K562 (cell line): ENCODE measurements around the gene MEGF11. TPM values are rescaled to one million over a fixed set of nuclear protein-coding genes. Genes with fewer than 3 reads are reported as not detected.

Experiments
- EP400 ChIP-seq: fragments of 450-650 bp; IDR thresholded peaks from 2 replicates; pipeline ENCODE4 v1.6.1; 2017; ENCODE audit warnings: antibody characterized with exemption, mild to moderate bottlenecking, moderate library complexity
- ETV1 ChIP-seq: fragments of 450-650 bp; conservative IDR thresholded peaks from 2 replicates; pipeline ENCODE4 v1.6.1; 2016; ENCODE audit warnings: missing genetic modification characterization, control low read depth, low read depth, missing compliant biosample characterization
- RBM14 ChIP-seq: fragments of 200-400 bp; formaldehyde crosslinking; IDR thresholded peaks from 2 replicates; pipeline ENCODE4 v1.6.1; 2018; ENCODE audit warnings: low read depth, mild to moderate bottlenecking, low read length, moderate library complexity, borderline replicate concordance; ENCODE audit not compliant: insufficient read depth
- polyA plus RNA-seq, 8 experiments: library from polyadenylated mRNA; depleted of rRNA in 4 of 8; stranded (reverse) in 5 of 8; unstranded in 3 of 8; fragments of >200 nt; fragmentation: Nextera tagmentation in 2 of 8; fragmentation: Illumina TruSeq in 1 of 8; extraction: Ambion mirVana in 2 of 8; extraction: Trizol in 1 of 8; gene quantifications; 2 replicates each; pipeline versions ENCODE4 v1.2.1 to v1.2.3, GENCODE V29; 2011 to 2014; ENCODE audit warnings: inconsistent platforms in 1 of 8, missing spikeins in 1 of 8
- total RNA-seq, 7 experiments: library from RNA; depleted of rRNA in 6 of 7; stranded (reverse); fragments of >200 nt in 6 of 7; fragmentation: Illumina TruSeq in 2 of 7; extraction: Trizol in 2 of 7; gene quantifications; 2 replicates each; pipeline versions ENCODE4 v1.2.1 to v1.2.3, GENCODE V29; 2011 to 2021; ENCODE audit warnings: low replicate concordance in 1 of 7
- TF ChIP-seq, protein P1 (sequence below), 2 experiments: fragments of 450-650 bp in 1 of 2; sonication (generic) in 1 of 2; formaldehyde crosslinking in 1 of 2; IDR thresholded peaks in 1 of 2; conservative IDR thresholded peaks in 1 of 2; 2 replicates each; pipeline versions ENCODE4 v1.6.1 to v1.8.1; 2016 to 2023; ENCODE audit warnings: mild to moderate bottlenecking in 2 of 2, moderate library complexity in 2 of 2, inconsistent platforms in 1 of 2, missing genetic modification reagents in 1 of 2
- TF ChIP-seq, protein P2 (sequence below): fragments of 250-450 bp; sonication (Bioruptor Pico); IDR thresholded peaks from 2 replicates; pipeline ENCODE4 v1.5.0; 2021
- TF ChIP-seq, protein P3 (sequence below): fragments of 250-450 bp; sonication (Bioruptor Pico); IDR thresholded peaks from 2 replicates; pipeline ENCODE4 v1.9.0; 2021; ENCODE audit warnings: mild to moderate bottlenecking
- TF ChIP-seq, protein P4 (sequence below): fragments of 250-450 bp; sonication (Bioruptor Pico); IDR thresholded peaks from 2 replicates; pipeline ENCODE4 v1.5.0; 2020; ENCODE audit warnings: mild to moderate bottlenecking, borderline replicate concordance
- TF ChIP-seq, protein P5 (sequence below): sonication (generic); formaldehyde crosslinking; IDR thresholded peaks from 2 replicates; pipeline ENCODE4 v1.8.1; 2023; ENCODE audit warnings: missing genetic modification reagents, mild to moderate bottlenecking, borderline replicate concordance

Gene MEGF11
- total and polyA plus RNA-seq, 9 of the 15 experiments (the other 6 are each of a cell fraction or from before 2014, with no cell fraction given): 0.06 to 0.23 (median 0.20) TPM; not detected in 6

DNA sequence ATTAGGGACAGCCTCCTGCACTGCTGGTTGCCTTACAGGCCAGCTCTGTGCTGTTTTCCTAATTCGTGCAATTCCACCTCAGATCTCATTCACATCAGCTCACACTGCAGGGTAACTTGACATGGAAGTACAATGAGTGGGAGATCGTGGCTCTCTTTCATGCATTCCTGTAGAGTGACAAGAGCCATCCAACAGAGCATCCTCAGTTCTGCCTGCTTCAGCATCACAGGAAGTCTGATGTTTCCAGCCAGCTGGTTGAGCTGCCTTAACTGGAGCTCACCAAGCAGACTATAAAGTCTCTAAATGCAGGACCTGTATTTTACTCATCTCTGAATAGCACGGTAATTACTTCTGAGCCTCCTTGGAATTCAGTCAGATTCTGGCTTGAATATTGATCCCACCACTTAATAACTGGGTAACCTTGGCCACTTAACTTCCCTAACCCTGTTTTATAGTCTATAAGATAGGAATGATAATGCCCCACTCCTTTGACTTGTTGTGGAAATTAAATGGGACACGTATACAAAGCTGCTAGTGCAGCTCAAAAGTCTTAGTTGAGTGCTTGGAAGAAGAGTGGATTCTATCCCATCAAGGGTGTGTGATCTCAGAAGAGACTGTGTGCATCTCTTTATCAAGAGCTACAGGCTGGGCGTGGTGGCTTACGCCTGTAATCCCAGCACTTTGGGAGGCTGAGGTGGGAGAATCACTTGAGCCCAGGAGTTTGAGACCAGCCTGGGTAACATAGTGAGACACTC is 38.4 kb upstream of the MEGF11 start (continued):
- TF ChIP-seq, protein P1, sequence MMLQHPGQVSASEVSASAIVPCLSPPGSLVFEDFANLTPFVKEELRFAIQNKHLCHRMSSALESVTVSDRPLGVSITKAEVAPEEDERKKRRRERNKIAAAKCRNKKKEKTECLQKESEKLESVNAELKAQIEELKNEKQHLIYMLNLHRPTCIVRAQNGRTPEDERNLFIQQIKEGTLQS (IDR thresholded peaks at IDR 0.05): no peak
- TF ChIP-seq, protein P1 (CRISPR knock-in tag; conservative IDR thresholded peaks at IDR 0.05): no peak
- no peak for TF ChIP-seq ETV1
- TF ChIP-seq, protein P2, sequence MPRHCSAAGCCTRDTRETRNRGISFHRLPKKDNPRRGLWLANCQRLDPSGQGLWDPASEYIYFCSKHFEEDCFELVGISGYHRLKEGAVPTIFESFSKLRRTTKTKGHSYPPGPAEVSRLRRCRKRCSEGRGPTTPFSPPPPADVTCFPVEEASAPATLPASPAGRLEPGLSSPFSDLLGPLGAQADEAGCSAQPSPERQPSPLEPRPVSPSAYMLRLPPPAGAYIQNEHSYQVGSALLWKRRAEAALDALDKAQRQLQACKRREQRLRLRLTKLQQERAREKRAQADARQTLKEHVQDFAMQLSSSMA (CRISPR knock-in tag): no peak
- TF ChIP-seq RBM14: no peak
- TF ChIP-seq EP400: no peak
- TF ChIP-seq, protein P3, sequence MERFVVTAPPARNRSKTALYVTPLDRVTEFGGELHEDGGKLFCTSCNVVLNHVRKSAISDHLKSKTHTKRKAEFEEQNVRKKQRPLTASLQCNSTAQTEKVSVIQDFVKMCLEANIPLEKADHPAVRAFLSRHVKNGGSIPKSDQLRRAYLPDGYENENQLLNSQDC (CRISPR knock-in tag): no peak
- TF ChIP-seq, protein P4, sequence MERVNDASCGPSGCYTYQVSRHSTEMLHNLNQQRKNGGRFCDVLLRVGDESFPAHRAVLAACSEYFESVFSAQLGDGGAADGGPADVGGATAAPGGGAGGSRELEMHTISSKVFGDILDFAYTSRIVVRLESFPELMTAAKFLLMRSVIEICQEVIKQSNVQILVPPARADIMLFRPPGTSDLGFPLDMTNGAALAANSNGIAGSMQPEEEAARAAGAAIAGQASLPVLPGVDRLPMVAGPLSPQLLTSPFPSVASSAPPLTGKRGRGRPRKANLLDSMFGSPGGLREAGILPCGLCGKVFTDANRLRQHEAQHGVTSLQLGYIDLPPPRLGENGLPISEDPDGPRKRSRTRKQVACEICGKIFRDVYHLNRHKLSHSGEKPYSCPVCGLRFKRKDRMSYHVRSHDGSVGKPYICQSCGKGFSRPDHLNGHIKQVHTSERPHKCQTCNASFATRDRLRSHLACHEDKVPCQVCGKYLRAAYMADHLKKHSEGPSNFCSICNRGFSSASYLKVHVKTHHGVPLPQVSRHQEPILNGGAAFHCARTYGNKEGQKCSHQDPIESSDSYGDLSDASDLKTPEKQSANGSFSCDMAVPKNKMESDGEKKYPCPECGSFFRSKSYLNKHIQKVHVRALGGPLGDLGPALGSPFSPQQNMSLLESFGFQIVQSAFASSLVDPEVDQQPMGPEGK: no peak
- TF ChIP-seq, protein P5, sequence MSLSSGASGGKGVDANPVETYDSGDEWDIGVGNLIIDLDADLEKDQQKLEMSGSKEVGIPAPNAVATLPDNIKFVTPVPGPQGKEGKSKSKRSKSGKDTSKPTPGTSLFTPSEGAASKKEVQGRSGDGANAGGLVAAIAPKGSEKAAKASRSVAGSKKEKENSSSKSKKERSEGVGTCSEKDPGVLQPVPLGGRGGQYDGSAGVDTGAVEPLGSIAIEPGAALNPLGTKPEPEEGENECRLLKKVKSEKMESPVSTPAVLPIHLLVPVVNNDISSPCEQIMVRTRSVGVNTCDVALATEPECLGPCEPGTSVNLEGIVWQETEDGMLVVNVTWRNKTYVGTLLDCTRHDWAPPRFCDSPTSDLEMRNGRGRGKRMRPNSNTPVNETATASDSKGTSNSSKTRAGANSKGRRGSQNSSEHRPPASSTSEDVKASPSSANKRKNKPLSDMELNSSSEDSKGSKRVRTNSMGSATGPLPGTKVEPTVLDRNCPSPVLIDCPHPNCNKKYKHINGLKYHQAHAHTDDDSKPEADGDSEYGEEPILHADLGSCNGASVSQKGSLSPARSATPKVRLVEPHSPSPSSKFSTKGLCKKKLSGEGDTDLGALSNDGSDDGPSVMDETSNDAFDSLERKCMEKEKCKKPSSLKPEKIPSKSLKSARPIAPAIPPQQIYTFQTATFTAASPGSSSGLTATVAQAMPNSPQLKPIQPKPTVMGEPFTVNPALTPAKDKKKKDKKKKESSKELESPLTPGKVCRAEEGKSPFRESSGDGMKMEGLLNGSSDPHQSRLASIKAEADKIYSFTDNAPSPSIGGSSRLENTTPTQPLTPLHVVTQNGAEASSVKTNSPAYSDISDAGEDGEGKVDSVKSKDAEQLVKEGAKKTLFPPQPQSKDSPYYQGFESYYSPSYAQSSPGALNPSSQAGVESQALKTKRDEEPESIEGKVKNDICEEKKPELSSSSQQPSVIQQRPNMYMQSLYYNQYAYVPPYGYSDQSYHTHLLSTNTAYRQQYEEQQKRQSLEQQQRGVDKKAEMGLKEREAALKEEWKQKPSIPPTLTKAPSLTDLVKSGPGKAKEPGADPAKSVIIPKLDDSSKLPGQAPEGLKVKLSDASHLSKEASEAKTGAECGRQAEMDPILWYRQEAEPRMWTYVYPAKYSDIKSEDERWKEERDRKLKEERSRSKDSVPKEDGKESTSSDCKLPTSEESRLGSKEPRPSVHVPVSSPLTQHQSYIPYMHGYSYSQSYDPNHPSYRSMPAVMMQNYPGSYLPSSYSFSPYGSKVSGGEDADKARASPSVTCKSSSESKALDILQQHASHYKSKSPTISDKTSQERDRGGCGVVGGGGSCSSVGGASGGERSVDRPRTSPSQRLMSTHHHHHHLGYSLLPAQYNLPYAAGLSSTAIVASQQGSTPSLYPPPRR (CRISPR knock-in tag): no peak
